Measurements from ENCODE around the gene SMCO3.
A peak's percentile ranks its signal among the peaks of the same experiment; 100 is the strongest.

SMCO3 gene

GRCh38 chr12:14828892-14829291, 14.9 kb upstream of the SMCO3 start:
- DNase-seq (ENCODE audit: low read depth in 2 of 3, low spot score in 1 of 3) = no peak

- DNase-seq (ENCODE audit: low read depth in 2 of 3, low spot score in 1 of 3) = no peak
Measured at GRCh38 chr12:14827043-14827442, 13.1 kb upstream of the SMCO3 start.

- DNase-seq (ENCODE audit: low read depth in 2 of 3, low spot score in 1 of 3) = no peak
Measured at GRCh38 chr12:14826491-14826890, 12.5 kb upstream of the SMCO3 start.

- no peak for DNase-seq (ENCODE audit: low read depth in 2 of 3, low spot score in 1 of 3)
Measured at GRCh38 chr12:14825256-14825655, 11.3 kb upstream of the SMCO3 start.

GRCh38 chr12:14824012-14824634, 10.1 kb upstream of the SMCO3 start:
- DNase-seq (ENCODE audit: low read depth in 2 of 3, low spot score in 1 of 3) = no peak

DNA sequence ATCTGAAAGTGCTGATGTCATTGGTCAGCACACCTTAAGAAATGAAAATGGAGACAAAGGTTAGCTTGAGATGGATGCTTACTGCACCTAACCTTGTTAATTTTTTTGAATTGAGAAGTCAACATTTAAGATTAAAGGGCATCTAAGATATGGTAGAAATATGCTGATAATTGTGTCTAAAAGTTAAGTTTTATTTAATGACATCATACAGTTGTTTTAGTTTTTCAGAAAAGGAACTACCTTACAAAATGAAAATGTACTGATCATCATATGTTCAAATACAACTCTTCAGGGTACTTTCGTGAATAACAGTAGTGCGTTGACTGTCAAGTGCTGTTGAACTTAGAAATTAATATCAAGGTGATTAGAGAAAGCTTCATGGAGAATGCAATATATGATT, 2.5 kb downstream of the SMCO3 start:
- DNase-seq (ENCODE audit: low read depth in 2 of 3, low spot score in 1 of 3) = no peak

- no peak for DNase-seq (ENCODE audit: low read depth in 2 of 3, low spot score in 1 of 3)
Measured at GRCh38 chr12:14810953-14811483, 3.0 kb downstream of the SMCO3 start.

DNA sequence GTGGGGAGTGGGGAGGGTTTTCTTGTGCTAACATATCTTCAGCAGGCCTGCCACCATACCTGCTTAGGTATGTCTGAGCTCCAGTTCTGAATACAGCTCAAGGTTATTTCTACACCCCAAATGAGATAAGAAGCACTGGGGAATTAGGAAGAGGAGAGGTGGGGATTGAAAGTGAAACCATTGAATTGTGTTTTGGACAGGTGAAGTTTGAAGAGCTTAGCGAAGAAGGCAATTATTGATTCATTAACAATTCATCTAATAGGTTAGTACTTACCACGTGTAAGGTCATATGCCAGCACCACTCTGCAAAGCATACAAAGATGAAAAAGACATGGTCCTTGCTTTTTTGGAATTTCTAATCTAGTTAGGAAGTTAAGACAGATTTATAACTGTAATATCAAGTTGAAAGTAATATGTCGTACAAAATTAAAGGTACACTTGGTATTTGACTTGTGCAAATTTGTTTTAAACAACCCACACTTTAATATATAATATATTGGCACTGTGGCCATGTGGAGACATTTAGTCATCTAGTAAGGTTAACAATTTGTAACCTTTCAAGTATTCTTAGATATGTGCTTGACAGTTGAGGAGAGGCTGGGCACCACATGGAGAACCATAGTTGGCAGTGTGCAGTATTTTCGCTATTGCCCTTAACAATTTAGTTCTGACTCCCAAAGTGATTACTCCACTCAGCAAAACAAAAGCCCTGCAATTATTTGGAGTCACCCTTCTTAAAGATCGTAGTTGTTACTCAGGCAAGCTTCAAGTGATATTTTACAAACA, 3.6 kb downstream of the SMCO3 start:
- no peak for DNase-seq (ENCODE audit: low read depth in 2 of 3, low spot score in 1 of 3)

DNA sequence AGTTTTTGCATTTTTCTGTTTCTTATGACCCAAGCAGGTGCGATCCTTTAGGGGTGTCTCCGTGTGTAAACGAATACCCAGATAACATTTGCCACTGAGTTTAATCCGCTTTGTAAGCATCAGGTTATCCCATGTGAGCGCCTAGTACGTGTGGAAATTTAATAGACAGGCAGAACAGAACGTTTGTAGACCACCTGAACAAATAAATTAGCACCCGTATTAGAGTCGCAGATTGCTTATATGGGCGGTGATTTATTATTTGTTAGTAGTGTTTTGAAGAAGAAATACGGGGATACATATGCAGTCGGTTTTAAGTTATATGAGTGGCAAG, 10.2 kb downstream of the SMCO3 start:
- DNase-seq (ENCODE audit: low read depth in 2 of 3, low spot score in 1 of 3) = no peak

DNA sequence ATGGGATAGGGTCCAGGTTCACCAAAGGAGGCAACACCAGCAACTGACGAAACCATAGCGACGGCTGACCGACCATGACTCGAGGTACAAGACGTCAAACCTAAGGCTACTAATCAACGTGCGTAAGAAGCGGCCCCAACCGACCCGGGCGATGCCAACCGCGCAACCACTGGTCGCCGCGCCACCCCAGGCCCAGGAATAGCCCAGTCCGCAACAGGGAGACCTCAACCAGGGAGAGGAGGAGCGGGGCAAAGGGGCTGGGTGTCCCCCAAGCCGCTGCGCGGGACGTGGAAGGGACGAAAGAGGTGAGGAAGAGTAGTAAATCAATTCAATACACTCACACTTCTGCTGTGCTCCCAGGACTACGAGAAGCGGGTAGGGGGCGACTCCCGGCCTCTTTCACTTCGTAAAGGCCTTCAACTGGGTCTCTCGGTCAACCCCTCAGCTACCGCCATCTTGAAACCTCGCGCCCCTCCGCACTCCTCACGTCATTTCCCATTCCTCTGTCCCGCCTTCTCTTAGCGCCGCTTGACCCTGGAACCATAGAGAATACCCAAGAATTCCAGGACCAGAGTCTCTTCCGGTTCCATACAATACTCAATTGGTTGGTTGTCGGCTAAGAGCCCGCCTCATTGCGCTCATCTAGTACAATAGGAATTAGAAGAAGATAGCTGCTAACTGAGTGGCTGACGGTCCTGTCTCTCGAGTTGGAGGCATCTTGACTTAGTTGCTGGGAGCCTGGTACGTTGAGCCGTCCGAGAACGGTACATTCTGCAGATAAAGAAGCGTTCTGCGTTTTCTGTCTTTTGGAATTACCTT, 10.8 kb downstream of the SMCO3 start, which contains the start of the genes C12orf60 and WBP11:
C12orf60 (plus strand) TSS at position 660 of the 819 bp plus-strand sequence. CDS start 19,266 bp downstream, outside the sequence.
WBP11 (minus strand) TSS at position 468 of the 819 bp plus-strand sequence. CDS start 2,095 bp downstream, outside the sequence.
- DNase-seq (ENCODE audit: low read depth in 2 of 3, low spot score in 1 of 3) = peak; percentile 79 to 86 (median 82)

DNA sequence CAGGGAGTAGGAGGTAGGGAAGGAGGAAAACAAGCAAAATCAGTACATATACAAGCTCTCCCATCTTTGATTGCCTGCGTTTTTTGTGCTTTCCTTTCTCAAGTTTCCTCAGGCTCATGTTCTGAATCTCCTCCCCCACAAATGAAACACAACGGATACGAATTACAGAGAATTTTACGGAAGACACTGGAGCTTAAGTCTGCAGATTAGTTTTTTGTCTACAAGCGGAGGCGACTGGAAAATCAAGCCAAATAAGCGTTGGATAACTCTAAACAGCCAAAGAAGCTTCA, 11.3 kb downstream of the SMCO3 start:
- DNase-seq (ENCODE audit: low read depth in 2 of 3, low spot score in 1 of 3) = no peak

GRCh38 chr12:14802247-14802646, 11.7 kb downstream of the SMCO3 start:
- no peak for DNase-seq (ENCODE audit: low read depth in 2 of 3, low spot score in 1 of 3)

DNA sequence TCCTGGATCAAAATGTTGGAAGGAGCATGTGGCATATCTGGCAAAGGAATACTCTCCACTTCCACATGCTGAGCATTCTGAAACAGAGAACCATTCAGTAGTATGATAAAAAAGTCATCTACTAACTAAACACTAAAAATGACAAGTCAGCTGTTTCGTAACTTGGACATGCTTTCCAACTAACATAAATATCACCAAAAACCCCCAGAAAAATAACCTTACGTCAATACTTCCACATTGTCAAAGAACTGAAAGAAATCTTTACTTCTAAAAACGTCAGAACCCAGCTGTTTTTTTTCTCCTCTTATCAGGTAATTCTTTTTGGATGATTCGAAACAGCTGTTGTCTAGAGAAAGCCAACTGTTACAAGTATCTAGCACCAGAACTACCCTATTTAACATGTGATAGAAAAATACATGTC, 18.9 kb downstream of the SMCO3 start:
- DNase-seq (ENCODE audit: low read depth in 2 of 3, low spot score in 1 of 3) = no peak

DNA sequence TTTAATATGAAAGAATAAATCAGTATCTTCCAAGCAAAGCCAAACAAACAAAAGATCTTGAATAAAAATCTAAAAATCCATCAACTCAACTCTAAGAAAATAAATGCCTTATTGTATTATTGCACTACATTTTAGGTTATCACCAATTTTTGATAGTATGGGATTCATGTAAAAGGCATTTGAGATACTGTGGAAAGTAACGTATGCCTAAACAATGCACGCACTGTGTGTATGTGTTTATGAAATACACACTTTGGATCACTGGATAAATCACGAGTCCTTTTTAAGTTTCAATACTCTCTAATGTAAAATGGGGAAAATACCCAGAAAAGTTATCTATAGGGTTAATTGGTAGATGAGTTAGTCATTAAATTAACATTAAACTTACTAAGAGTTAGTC, 28.4 kb downstream of the SMCO3 start:
- DNase-seq (ENCODE audit: low read depth in 2 of 3, low spot score in 1 of 3) = no peak

DNA sequence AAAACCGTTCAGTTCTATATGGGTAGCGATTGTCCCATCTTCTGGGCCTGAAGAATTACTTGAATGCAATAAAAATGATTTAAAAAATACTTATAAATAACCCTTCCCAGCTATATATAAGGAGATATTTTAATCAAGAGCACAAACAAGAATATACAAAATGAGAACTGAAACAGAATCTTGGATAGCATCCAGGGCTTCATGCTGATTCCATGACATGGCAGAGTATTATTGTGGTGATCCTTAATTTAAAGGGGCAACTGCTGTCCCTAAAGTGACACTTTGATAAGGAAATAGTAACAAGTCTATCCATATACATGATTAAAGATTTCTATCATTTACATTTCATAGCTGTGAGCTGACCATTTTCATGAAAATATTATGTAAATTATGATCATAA, 29.5 kb downstream of the SMCO3 start:
- no peak for DNase-seq (ENCODE audit: low read depth in 2 of 3, low spot score in 1 of 3)

DNA sequence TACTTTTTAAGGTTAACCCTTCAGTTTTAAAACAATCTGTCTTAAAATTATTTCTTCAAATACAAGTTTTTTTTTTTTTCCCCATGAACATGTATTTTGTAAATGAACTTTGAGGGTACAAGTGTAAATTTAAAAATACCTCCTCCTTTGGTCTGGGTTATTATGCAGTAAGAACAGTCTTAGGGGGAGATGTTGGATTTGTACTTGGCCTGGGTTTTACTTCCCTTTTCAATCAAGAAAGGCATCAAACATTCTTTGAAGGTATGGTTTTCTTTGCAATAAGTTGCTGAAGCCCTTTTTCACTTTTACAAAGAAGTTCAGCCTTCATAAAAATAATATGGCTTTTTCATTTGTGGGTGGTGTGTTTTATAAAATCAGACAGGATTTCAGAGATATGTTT, 31.2 kb downstream of the SMCO3 start:
- DNase-seq (ENCODE audit: low read depth in 2 of 3, low spot score in 1 of 3) = no peak

GRCh38 chr12:14781563-14781962, 32.4 kb downstream of the SMCO3 start:
- DNase-seq (ENCODE audit: low read depth in 2 of 3, low spot score in 1 of 3) = no peak

DNA sequence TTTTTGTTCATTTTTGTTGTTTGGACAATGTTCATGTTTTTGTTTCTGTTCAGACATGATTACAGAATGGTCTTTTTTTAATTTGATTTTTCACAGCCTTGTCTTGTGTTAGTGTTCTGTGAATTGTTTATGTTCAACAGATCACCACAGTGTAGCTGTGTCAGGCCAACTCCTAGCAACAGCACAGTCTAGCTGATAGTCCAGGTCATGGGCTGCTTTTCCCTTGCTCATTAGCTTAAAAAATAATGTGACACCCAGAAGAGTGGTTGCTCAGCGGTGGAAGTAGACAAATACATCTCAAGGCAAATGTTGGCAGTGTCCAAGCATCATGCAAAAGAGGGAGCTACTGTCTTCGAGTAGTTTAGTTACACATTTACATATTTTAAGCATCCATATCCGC, 33.1 kb downstream of the SMCO3 start:
- no peak for DNase-seq (ENCODE audit: low read depth in 2 of 3, low spot score in 1 of 3)

DNA sequence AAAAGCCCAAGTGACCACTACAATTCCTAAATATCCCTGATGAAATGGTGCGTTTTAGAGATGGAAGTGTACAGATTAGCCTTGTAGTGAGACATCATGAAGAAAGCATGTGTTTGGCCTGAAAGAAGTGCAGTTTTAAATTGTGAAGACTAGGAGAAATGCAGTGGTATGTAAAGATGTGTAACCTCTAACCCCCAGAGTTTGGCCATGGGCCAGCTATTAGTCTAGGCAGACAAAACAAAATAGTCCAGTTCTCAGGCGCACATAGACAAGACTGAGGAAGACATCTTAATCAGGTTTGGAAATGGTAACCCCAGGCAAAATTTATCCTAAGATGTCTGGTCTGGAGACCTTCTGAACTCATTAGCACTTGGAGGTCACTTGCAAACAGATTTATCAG, 34.1 kb downstream of the SMCO3 start:
- no peak for DNase-seq (ENCODE audit: low read depth in 2 of 3, low spot score in 1 of 3)

- DNase-seq (ENCODE audit: low read depth in 2 of 3, low spot score in 1 of 3) = no peak
Measured at GRCh38 chr12:14777271-14777670, 36.7 kb downstream of the SMCO3 start.

- DNase-seq (ENCODE audit: low read depth in 2 of 3, low spot score in 1 of 3) = no peak
Measured at GRCh38 chr12:14776236-14776961, 37.6 kb downstream of the SMCO3 start.

Data from stimulated activated CD4-positive, alpha-beta T cell treated with anti-CD3 and anti-CD28 coated beads, Interleukin-12 subunit alpha, Interleukin-12 subunit beta, amount 100 ng/mL, for 48 hours (primary cell).